HepG2 (cell line): Measurements from ENCODE around the gene ATP1A1. TPM values are rescaled to one million over a fixed set of nuclear protein-coding genes. Genes with fewer than 3 reads are reported as not detected.

Experiments used
- ATAC-seq: fragments of 200-7000 bp; cut with Tn5 transposase; 3 replicates; pipeline ENCODE4 v1.9.1; 2020; ENCODE audit warnings: mild to moderate bottlenecking, moderate library complexity
- BruUV-seq: library from RNA; stranded (reverse); fragments of 400-500 nt; replicated peaks from 2 replicates; lab custom pipeline; 2021; lab: Mats Ljungman, UMichigan
- CTCF ChIA-PET: fragments of 300-600 bp; formaldehyde crosslinking; extraction: SDS; loops from one replicate; lab custom pipeline; 2021; ENCODE audit warnings: low total read pairs, inconsistent platforms, low intra/inter-chr PET ratio; lab: Yijun Ruan, JAX
- POLR2A ChIA-PET: fragments of 350-600 bp; sonication (Branson Sonifier 250); formaldehyde crosslinking; loops from one replicate; lab custom pipeline; 2020; ENCODE audit warnings: antibody characterized with exemption, inconsistent platforms; lab: Yijun Ruan, JAX
- DNase-seq: peaks from one replicate; pipeline ENCODE4 v3.0.0-alpha.2; 2015; ENCODE audit warnings: low spot score
- FAIRE-seq: peaks from 3 replicates; lab custom pipeline; 2011; peaks lifted over from hg19 to GRCh38; lab: Jason Lieb, UNC
- H2AFZ ChIP-seq: one replicate; pipeline ENCODE4 v1.6.1; 2011; ENCODE audit warnings: low read length, inconsistent platforms
- H3K27ac ChIP-seq: fragments of 300-600 bp; 3 replicates; pipeline ENCODE4 v1.8.0; 2011; ENCODE audit warnings: mixed run types, mild to moderate bottlenecking, mixed read lengths, low read length, inconsistent platforms; ENCODE audit not compliant: insufficient read depth; ENCODE audit errors: extremely low read length
- H3K27me3 ChIP-seq, 2 experiments: fragments of 200-600 bp in 1 of 2; 2 replicates in 1 of 2; 3 replicates in 1 of 2; pipeline versions ENCODE4 v1.6.0 to v1.8.0; 2011; ENCODE audit warnings: low read length in 2 of 2, mild to moderate bottlenecking in 2 of 2, moderate library complexity in 2 of 2, inconsistent platforms in 1 of 2; ENCODE audit not compliant: insufficient read depth in 2 of 2, control insufficient read depth in 1 of 2
- H3K36me3 ChIP-seq, 2 experiments: fragments of 200-600 bp in 1 of 2; replicated peaks in 1 of 2; 2 replicates in 1 of 2; 3 replicates in 1 of 2; pipeline versions ENCODE4 v1.5.1 to v1.8.0; 2011; ENCODE audit warnings: low read length in 2 of 2, inconsistent platforms in 1 of 2; ENCODE audit not compliant: insufficient read depth in 2 of 2, control insufficient read depth in 1 of 2
- H3K4me1 ChIP-seq: 2 replicates; pipeline ENCODE4 v1.5.1; 2012; ENCODE audit warnings: low read length, inconsistent platforms; ENCODE audit not compliant: insufficient read depth
- H3K4me2 ChIP-seq: 2 replicates; pipeline ENCODE4 v1.6.0; 2011; ENCODE audit warnings: low read depth, low read length, inconsistent platforms
- H3K4me3 ChIP-seq, 3 experiments: fragments of 200-600 bp in 1 of 3; sonication (generic), shearing (Covaris generic) in 1 of 3; replicated peaks in 1 of 3; 2 replicates each; pipeline ENCODE4 v1.5.1; 2011 to 2016; ENCODE audit warnings: low read length in 3 of 3, inconsistent platforms in 2 of 3, low read depth in 2 of 3, mild to moderate bottlenecking in 2 of 3, control low read depth in 1 of 3, mixed read lengths in 1 of 3; ENCODE audit not compliant: insufficient read depth in 1 of 3
- H3K79me2 ChIP-seq: one replicate; pipeline ENCODE4 v1.6.1; 2011; ENCODE audit warnings: low read length, inconsistent platforms; ENCODE audit not compliant: insufficient read depth
- H3K9ac ChIP-seq: 2 replicates; pipeline ENCODE4 v1.6.0; 2011; ENCODE audit warnings: mild to moderate bottlenecking, low read depth, low read length, inconsistent platforms; ENCODE audit not compliant: insufficient read depth
- H3K9me3 ChIP-seq: 2 replicates; pipeline ENCODE4 v1.5.1; 2012; ENCODE audit warnings: mild to moderate bottlenecking, low read length
- H4K20me1 ChIP-seq: 2 replicates; pipeline ENCODE4 v1.6.0; 2011; ENCODE audit warnings: inconsistent platforms, mild to moderate bottlenecking, low read length, moderate library complexity; ENCODE audit not compliant: insufficient read depth
- HMGXB3 ChIP-seq: sonication (generic); formaldehyde crosslinking; IDR thresholded peaks from 2 replicates; pipeline ENCODE4 v1.4.0; 2020; ENCODE audit warnings: missing genetic modification reagents, borderline replicate concordance
- IKZF1 ChIP-seq: fragments of 450-650 bp; IDR thresholded peaks from 2 replicates; pipeline ENCODE4 v1.7.1; 2016
- KDM2A ChIP-seq: sonication (generic); formaldehyde crosslinking; IDR thresholded peaks from 2 replicates; pipeline ENCODE4 v1.4.0; 2020; ENCODE audit warnings: low read depth, missing genetic modification reagents, borderline replicate concordance
- MAX ChIP-seq: IDR thresholded peaks from 2 replicates; pipeline ENCODE4 v1.6.1; 2012; ENCODE audit warnings: inconsistent platforms
- NCOA5 ChIP-seq: sonication (generic); formaldehyde crosslinking; IDR thresholded peaks from 2 replicates; pipeline ENCODE4 v1.4.0; 2020; ENCODE audit warnings: missing genetic modification reagents
- NFATC3 ChIP-seq: sonication (generic); formaldehyde crosslinking; IDR thresholded peaks from 2 replicates; pipeline ENCODE4 v1.5.1; 2020; ENCODE audit warnings: mild to moderate bottlenecking, missing genetic modification reagents
- REL ChIP-seq: sonication (generic); formaldehyde crosslinking; conservative IDR thresholded peaks from 2 replicates; pipeline ENCODE4 v1.8.0; 2022; ENCODE audit warnings: mild to moderate bottlenecking, missing genetic modification reagents, moderate library complexity
- TRAFD1 ChIP-seq: sonication (generic); formaldehyde crosslinking; IDR thresholded peaks from 2 replicates; pipeline ENCODE4 v1.5.1; 2020; ENCODE audit warnings: missing genetic modification reagents, mild to moderate bottlenecking, borderline replicate concordance
- ZFP36 ChIP-seq: fragments of 150-350 bp; IDR thresholded peaks from 2 replicates; pipeline ENCODE4 v1.6.1; 2018; ENCODE audit warnings: borderline replicate concordance, low read length, low read depth; ENCODE audit not compliant: partially characterized antibody
- ZGPAT ChIP-seq: IDR thresholded peaks from 2 replicates; pipeline ENCODE4 v1.6.1; 2016; ENCODE audit warnings: mild to moderate bottlenecking
- ZNF354B ChIP-seq: sonication (generic); formaldehyde crosslinking; IDR thresholded peaks from 2 replicates; pipeline ENCODE4 v1.8.0; 2022; ENCODE audit warnings: mild to moderate bottlenecking, missing genetic modification reagents
- ZNF574 ChIP-seq: sonication (generic); formaldehyde crosslinking; IDR thresholded peaks from 2 replicates; pipeline ENCODE4 v1.4.0; 2020; ENCODE audit warnings: missing genetic modification reagents
- ZNF713 ChIP-seq: sonication (generic); formaldehyde crosslinking; IDR thresholded peaks from 2 replicates; pipeline ENCODE4 v1.4.0; 2020; ENCODE audit warnings: mild to moderate bottlenecking, missing genetic modification reagents
- WGBS: methylation state at CpG from one replicate; pipeline ENCODE4 v1.1.6; 2017; ENCODE audit warnings: low lambda C conversion rate; 5-methylcytosine and 5-hydroxymethylcytosine counted together
- in situ Hi-C: cut with HindIII; loops from 2 replicates; pipeline ENCODE4 v1.10.0; 2017; ENCODE audit warnings: low pct_unique_long_range_greater_than_20kb; ENCODE audit not compliant: extremely low pct_ligation_motif_present
- intact Hi-C: fragments of 100-400 bp; cut with micrococcal nuclease; formaldehyde crosslinking; loops from one replicate; pipeline ENCODE4 v1.10.0; 2022; ENCODE audit not compliant: unreplicated experiment
- polyA plus RNA-seq, 8 experiments: library from polyadenylated mRNA; depleted of rRNA in 3 of 8; stranded (reverse) in 7 of 8; unstranded in 1 of 8; fragments of >200 nt; fragmentation: Illumina TruSeq in 4 of 8; extraction: Trizol in 4 of 8; gene quantifications; 2 replicates each; pipeline versions ENCODE4 v1.2.1 to v1.2.3, GENCODE V29; 2011 to 2016; ENCODE audit warnings: low read depth in 4 of 8, missing spikeins in 1 of 8, mixed read lengths in 1 of 8; ENCODE audit not compliant: insufficient read depth in 1 of 8
- total RNA-seq, 5 experiments: library from RNA; depleted of rRNA; stranded (reverse); fragments of >200 nt; fragmentation: Illumina TruSeq; extraction: Trizol; gene quantifications; 2 replicates each; pipeline ENCODE4 v1.2.3, GENCODE V29; 2016; ENCODE audit warnings: low read depth in 1 of 5

ATP1A1 gene
- total and polyA plus RNA-seq, 2 of the 13 experiments (the other 11 are each of a cell fraction or from before 2014, with no cell fraction given) = 280 to 705 TPM

GRCh38 chr1:116347696-116348095 is 25.3 kb upstream of the ATP1A1 start:
- BruUV-seq = no TSS peak
- CTCF ChIA-PET = no interaction called here
- no peak overlapping the region for H3K4me2 ChIP-seq
- intact Hi-C loops (no loop called here), in situ Hi-C loops (no loop called here)
- H3K79me2 ChIP-seq = no peaks in the 10 kb centered on the region
- no peaks in the 10 kb centered on the region for H3K9me3 ChIP-seq
- no peaks in the 10 kb centered on the region for H4K20me1 ChIP-seq
- TF ChIP-seq NCOA5 (CRISPR knock-in tag) = no peak
- TF ChIP-seq IKZF1 = no peak
- no peak for TF ChIP-seq TRAFD1 (CRISPR knock-in tag)
- TF ChIP-seq NFATC3 (CRISPR knock-in tag) = no peak
- no peak for TF ChIP-seq ZNF713
- TF ChIP-seq ZNF354B (CRISPR knock-in tag) = no peak
- no peak for TF ChIP-seq ZFP36
- no peak for TF ChIP-seq ZNF574 (CRISPR knock-in tag)
- no peak for TF ChIP-seq ZGPAT (CRISPR knock-in tag)
- TF ChIP-seq MAX = no peak
- TF ChIP-seq KDM2A (CRISPR knock-in tag) = no peak
- TF ChIP-seq REL (CRISPR knock-in tag) = no peak
- no peak for TF ChIP-seq HMGXB3 (CRISPR knock-in tag)
- no peak overlapping the region for H2AFZ ChIP-seq
- POLR2A ChIA-PET = no interaction called here
- H3K27ac ChIP-seq = no peak overlapping the region
- WGBS = 90% methylated on average over 2 of the region's 2 CpGs
- DNase-seq (no peak), FAIRE-seq (no peak), ATAC-seq (no peak)
- H3K36me3 ChIP-seq = no peaks in the 10 kb centered on the region
- peaks cover 0 to 2% of the 10 kb centered on the region in 2 experiments; a peak in 2 of 5 replicates for H3K27me3 ChIP-seq
- 0 out of 2 replicates have a peak, but pooled peaks cover 5% of the 10 kb centered on the region for H3K4me1 ChIP-seq
- no peak overlapping the region for H3K4me3 ChIP-seq
- H3K9ac ChIP-seq = no peak overlapping the region
